Fibroblast of mammary gland (primary cell): Measurements from ENCODE around the gene RARB.

Source experiments
- DNase-seq: peaks from one replicate; pipeline ENCODE4 v3.0.0-alpha.2; 2010; ENCODE audit warnings: low read depth
- H3K4me3 ChIP-seq: 2 replicates; pipeline ENCODE4 v1.5.1; 2011; ENCODE audit warnings: low read depth, mild to moderate bottlenecking, low read length, moderate library complexity; ENCODE audit not compliant: control insufficient read depth
- TF ChIP-seq, protein P1 (sequence below): conservative IDR thresholded peaks from 2 replicates; pipeline ENCODE4 v1.5.1; 2011; ENCODE audit warnings: low read depth, low read length, inconsistent platforms; ENCODE audit not compliant: control insufficient read depth, insufficient read depth

RARB gene

DNA sequence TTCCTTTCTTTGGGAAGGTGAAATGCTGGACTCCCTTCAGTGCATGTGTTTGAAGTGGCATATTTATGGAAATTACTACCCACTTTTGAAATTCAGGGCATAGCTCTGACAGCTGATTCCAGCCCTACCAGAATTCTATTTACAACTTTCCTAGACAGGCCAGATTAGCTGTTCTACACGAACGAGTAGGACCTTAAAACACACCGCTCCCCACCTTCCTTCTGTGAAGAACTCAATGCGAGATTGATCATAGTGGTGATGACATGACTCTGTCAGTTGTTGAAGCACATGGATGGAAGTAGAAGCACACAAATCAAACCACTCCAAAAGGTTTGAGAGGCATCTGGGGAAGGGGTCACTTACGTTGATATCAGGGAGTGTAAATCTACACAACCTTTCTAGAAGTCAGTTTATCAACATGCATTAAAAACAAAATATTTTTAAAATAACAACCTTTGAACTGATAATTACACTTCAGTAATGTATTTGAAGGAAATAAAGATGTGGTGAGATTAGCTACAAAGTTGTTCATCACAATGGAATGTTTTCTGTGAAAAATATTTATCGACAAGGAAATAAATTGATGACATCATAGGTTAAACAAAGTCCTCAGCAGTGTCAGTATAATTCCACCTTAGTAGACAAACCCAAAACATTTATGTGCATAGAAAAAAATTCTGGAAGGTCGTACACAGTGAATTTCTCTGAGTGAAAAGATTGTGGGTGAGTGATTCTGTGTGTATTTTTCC lies 29.8 kb downstream of the RARB start:
- TF ChIP-seq, protein P1, sequence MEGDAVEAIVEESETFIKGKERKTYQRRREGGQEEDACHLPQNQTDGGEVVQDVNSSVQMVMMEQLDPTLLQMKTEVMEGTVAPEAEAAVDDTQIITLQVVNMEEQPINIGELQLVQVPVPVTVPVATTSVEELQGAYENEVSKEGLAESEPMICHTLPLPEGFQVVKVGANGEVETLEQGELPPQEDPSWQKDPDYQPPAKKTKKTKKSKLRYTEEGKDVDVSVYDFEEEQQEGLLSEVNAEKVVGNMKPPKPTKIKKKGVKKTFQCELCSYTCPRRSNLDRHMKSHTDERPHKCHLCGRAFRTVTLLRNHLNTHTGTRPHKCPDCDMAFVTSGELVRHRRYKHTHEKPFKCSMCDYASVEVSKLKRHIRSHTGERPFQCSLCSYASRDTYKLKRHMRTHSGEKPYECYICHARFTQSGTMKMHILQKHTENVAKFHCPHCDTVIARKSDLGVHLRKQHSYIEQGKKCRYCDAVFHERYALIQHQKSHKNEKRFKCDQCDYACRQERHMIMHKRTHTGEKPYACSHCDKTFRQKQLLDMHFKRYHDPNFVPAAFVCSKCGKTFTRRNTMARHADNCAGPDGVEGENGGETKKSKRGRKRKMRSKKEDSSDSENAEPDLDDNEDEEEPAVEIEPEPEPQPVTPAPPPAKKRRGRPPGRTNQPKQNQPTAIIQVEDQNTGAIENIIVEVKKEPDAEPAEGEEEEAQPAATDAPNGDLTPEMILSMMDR: no peak
- peak; percentile 42 for DNase-seq
- no peak overlapping the region for H3K4me3 ChIP-seq

DNA sequence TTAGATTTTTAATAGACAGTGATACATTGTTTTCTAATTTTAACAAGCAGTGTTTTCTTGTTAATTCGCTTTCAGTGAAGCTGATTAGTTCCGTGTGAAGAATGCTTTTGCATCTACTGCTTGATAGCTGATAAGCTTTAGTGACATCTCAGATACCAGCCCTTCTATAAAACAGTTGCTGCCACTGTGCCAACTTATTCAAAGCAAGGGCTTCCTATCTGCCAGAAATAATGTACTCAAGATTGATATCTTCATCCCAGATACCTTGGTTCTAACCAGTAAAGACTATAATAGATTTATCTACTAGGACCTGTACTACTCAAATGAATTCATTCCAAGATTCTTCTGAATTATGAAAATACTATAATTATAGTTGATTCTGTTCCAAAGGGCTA lies 30.4 kb downstream of the RARB start:
- TF ChIP-seq, protein P1: no peak
- no peak for DNase-seq

DNA sequence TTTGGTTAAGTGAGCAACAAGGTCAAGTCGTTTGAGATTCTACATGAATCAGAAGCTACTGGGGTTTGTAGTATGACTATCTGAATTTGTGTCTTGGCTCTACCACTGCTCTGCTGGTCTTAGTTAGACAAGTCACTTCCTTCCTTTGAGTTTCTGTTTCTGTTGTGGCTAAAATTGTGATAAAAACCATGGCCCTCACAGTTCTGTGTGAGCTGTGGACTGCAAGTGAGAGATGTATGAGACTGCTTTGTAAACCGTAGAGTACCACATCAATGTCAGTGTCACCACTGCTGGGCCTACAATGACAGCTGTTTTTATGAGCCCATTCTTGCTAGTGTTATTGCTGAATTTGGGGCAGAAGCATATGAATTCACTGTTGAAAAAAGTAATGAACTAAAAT lies 32.7 kb downstream of the RARB start:
- no peak for DNase-seq
- TF ChIP-seq, protein P1: no peak
- no peak overlapping the region for H3K4me3 ChIP-seq

More for the DNA sequence above, 30.4 kb downstream of the RARB start:
- H3K4me3 ChIP-seq: no peak overlapping the region

GRCh38 chr3:25461946-25462345 lies 33.9 kb downstream of the RARB start:
- TF ChIP-seq, protein P1: no peak
- no peak for DNase-seq
- H3K4me3 ChIP-seq: no peak overlapping the region

- no peak for DNase-seq
- H3K4me3 ChIP-seq: no peak overlapping the region
- TF ChIP-seq, protein P1: no peak
Observed at GRCh38 chr3:25462495-25462894, 34.4 kb downstream of the RARB start.

- no peak overlapping the region for H3K4me3 ChIP-seq
- TF ChIP-seq, protein P1: no peak
- no peak for DNase-seq
Observed at GRCh38 chr3:25463836-25464418, 35.9 kb downstream of the RARB start.
